Vagina (tissue), 2 donors: ENCODE measurements around the gene BEST1. TPM values are rescaled to one million over a fixed set of nuclear protein-coding genes. Genes with fewer than 3 reads are reported as not detected.

Source experiments
- DNase-seq, 2 donors: peaks; one replicate each; pipeline ENCODE4 v3.0.0-alpha.2; 2017; ENCODE audit errors: extremely low spot score in 2 of 2
- H3K27ac ChIP-seq: fragments of 200-600 bp; sonication (generic); one replicate; pipeline ENCODE4 v1.5.1; 2019
- H3K27me3 ChIP-seq: fragments of 200-600 bp; sonication (generic); one replicate; pipeline ENCODE4 v1.5.1; 2019
- H3K36me3 ChIP-seq, 2 donors: fragments of 200-600 bp; sonication (generic); one replicate each; pipeline ENCODE4 v1.5.1; 2017 to 2019
- H3K4me1 ChIP-seq: fragments of 200-600 bp; sonication (generic); one replicate; pipeline ENCODE4 v1.5.1; 2019
- H3K4me3 ChIP-seq, 2 donors: fragments of 200-600 bp; sonication (generic); 1 replicate in 1 of 2; 2 replicates in 1 of 2; pipeline ENCODE4 v1.5.1; 2016 to 2019
- H3K9me3 ChIP-seq: fragments of 200-600 bp; sonication (generic); one replicate; pipeline ENCODE4 v1.5.1; 2019
- CTCF ChIP-seq, 3 experiments: fragments of 450-650 bp in 2 of 3; fragments of 200-600 bp in 1 of 3; sonication (generic) in 1 of 3; IDR thresholded peaks; one replicate each; pipeline ENCODE4 v1.5.1; 2017 to 2019; ENCODE audit warnings: antibody characterized with exemption in 3 of 3, mild to moderate bottlenecking in 2 of 3, moderate library complexity in 2 of 3
- POLR2A ChIP-seq, 2 donors: fragments of 450-650 bp; IDR thresholded peaks; one replicate each; pipeline ENCODE4 v1.6.1; 2017; ENCODE audit warnings: antibody characterized with exemption in 2 of 2, mild to moderate bottlenecking in 2 of 2, moderate library complexity in 2 of 2
- POLR2AphosphoS5 ChIP-seq, 2 donors: sonication (generic); formaldehyde crosslinking; IDR thresholded peaks; one replicate each; pipeline ENCODE4 v1.9.0; 2017; ENCODE audit warnings: antibody characterized with exemption in 2 of 2, mild to moderate bottlenecking in 2 of 2, low read depth in 1 of 2; ENCODE audit not compliant: insufficient read depth in 1 of 2
- intact Hi-C: fragments of 100-400 bp; cut with DNase I; formaldehyde crosslinking; loops from one replicate; pipeline ENCODE4 v1.15.1; 2023
- small RNA-seq: library from RNA; depleted of rRNA; stranded (forward); fragments of <200 nt; gene quantifications from one replicate; pipeline ENCODE3, GENCODE V24; 2016
- total RNA-seq: library from RNA; depleted of rRNA; stranded (reverse); fragments of >200 nt; gene quantifications from one replicate; pipeline ENCODE4 v1.2.3, GENCODE V29; 2016

Gene BEST1
- total RNA-seq, 1 donor from 2014 or later = 4.4 TPM

DNA sequence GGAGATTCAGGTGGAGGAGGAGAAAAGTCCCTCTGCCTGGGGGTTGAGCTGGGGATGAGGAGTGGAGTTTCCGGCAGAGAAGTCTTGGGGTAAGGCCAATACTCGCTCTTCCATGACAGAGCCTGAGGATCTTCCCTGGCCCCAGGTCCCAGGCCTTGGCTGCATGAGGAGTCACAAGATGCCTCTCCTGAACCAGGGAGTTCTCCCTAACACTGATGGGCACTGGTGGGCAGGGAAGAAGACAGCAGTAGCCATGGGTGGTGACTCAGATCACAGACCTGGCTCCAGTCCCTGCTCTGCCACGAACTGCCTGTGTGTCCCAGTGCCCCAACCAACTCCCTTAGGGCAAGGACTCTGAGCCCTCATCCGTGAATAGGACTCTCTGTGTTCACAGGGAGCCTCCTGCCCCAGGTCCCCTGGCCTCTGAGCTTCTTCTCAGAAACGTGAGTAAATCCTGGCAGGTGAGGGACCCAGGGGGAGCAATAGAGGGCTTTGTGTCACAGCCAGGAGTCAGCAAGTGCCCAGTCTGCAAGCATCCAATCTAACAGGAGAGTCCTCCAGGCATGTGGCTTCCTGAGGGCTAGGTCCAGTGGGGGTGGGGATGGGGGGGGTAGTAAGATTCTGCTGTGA, 62.8 kb downstream of the BEST1 start:
- H3K36me3 ChIP-seq = no peaks in the 10 kb centered on the region
- H3K4me3 ChIP-seq = no peak overlapping the region

More for the DNA sequence above, 62.8 kb downstream of the BEST1 start:
- intact Hi-C loops = loop anchor here (5.0 kb wide), 1 partner anchor 199 kb away; no protein-coding TSS in a partner anchor
- no peaks in the 10 kb centered on the region for H3K4me1 ChIP-seq
- no peak for DNase-seq
- no peak for TF ChIP-seq CTCF (IDR thresholded peaks at IDR 0.05)
- no peak for TF ChIP-seq POLR2AphosphoS5 (IDR thresholded peaks at IDR 0.05; ENCODE audit: insufficient read depth in 1 of 2, low read depth in 1 of 2)
- no peak for TF ChIP-seq POLR2A (IDR thresholded peaks at IDR 0.05)
- no peak overlapping the region for H3K27ac ChIP-seq
- H3K27me3 ChIP-seq = no peaks in the 10 kb centered on the region
- H3K9me3 ChIP-seq = no peaks in the 10 kb centered on the region

Small RNAs within 50 kb of the gene (small RNA-seq; reads per million reads assigned to genes)
- not detected for gene RNU6-1243P

Other genes starting within 250 kb of the BEST1 start
- gene MYRF, start 197.7 kb upstream of the BEST1 start, total RNA-seq = 0.25 TPM
- 47.9 TPM for gene TMEM258, start 157.8 kb upstream of the BEST1 start, total RNA-seq
- gene FEN1, start 157.4 kb upstream of the BEST1 start, total RNA-seq = 9.6 TPM
- gene FADS1, start 133.3 kb upstream of the BEST1 start, total RNA-seq = 9.8 TPM
- gene FADS2, start 122.1 kb upstream of the BEST1 start, total RNA-seq = 25.5 TPM
- 41.5 TPM for gene FADS3, start 58.8 kb upstream of the BEST1 start, total RNA-seq
- gene RAB3IL1, start 32.8 kb upstream of the BEST1 start, total RNA-seq = 32.2 TPM
- gene FTH1, start 17.3 kb downstream of the BEST1 start, total RNA-seq = 2,421 TPM
- gene INCENP, start 173.7 kb downstream of the BEST1 start, total RNA-seq = 39.0 TPM
- gene SCGB1D1, start 239.9 kb downstream of the BEST1 start, total RNA-seq = not detected